ENCODE measurements around the gene ARMCX2.

DNA sequence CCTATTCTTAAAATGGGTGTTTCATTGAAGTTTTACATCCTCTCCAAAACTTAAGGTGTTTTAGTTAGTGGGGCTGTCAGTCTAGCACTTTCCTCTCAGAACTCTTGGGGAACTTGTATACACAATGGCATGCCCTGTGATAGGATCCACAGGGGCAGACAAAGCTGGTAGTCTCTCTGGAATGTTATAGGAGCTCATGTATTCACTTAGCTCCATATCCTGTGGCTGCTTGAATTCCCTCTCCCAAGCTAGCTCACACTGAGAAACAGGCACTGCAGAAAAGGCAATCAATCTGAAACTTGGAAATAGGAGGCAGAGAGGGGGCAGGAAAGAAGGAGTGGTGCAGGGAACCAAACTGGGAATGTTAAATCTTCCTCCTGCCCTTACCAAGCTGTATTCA lies 26.3 kb upstream of the ARMCX2 start:
- TF ChIP-seq POLR2AphosphoS5 (IDR thresholded peaks at IDR 0.05; ENCODE audit: borderline replicate concordance, low read depth, low read length) (no peak), EZH2 (IDR thresholded peaks at IDR 0.05) (no peak), FOXP2 (optimal IDR thresholded peaks at IDR 0.05; ENCODE audit: control extremely low read depth, extremely low read length, insufficient read depth) (no peak)
